HepG2 (cell line): ENCODE measurements around the gene SPON1. TPM values are rescaled to one million over a fixed set of nuclear protein-coding genes. Genes with fewer than 3 reads are reported as not detected.

Experiments used
- ATAC-seq: fragments of 200-7000 bp; cut with Tn5 transposase; 3 replicates; pipeline ENCODE4 v1.9.1; 2020; ENCODE audit warnings: mild to moderate bottlenecking, moderate library complexity
- BruUV-seq: library from RNA; stranded (reverse); fragments of 400-500 nt; replicated peaks from 2 replicates; lab custom pipeline; 2021; lab: Mats Ljungman, UMichigan
- CTCF ChIA-PET: fragments of 300-600 bp; formaldehyde crosslinking; extraction: SDS; loops from one replicate; lab custom pipeline; 2021; ENCODE audit warnings: low total read pairs, inconsistent platforms, low intra/inter-chr PET ratio; lab: Yijun Ruan, JAX
- POLR2A ChIA-PET: fragments of 350-600 bp; sonication (Branson Sonifier 250); formaldehyde crosslinking; loops from one replicate; lab custom pipeline; 2020; ENCODE audit warnings: antibody characterized with exemption, inconsistent platforms; lab: Yijun Ruan, JAX
- DNase-seq: peaks from one replicate; pipeline ENCODE4 v3.0.0-alpha.2; 2015; ENCODE audit warnings: low spot score
- FAIRE-seq: peaks from 3 replicates; lab custom pipeline; 2011; peaks lifted over from hg19 to GRCh38; lab: Jason Lieb, UNC
- H2AFZ ChIP-seq: one replicate; pipeline ENCODE4 v1.6.1; 2011; ENCODE audit warnings: low read length, inconsistent platforms
- H3K27ac ChIP-seq: fragments of 300-600 bp; 3 replicates; pipeline ENCODE4 v1.8.0; 2011; ENCODE audit warnings: mixed run types, mild to moderate bottlenecking, mixed read lengths, low read length, inconsistent platforms; ENCODE audit not compliant: insufficient read depth; ENCODE audit errors: extremely low read length
- H3K27me3 ChIP-seq, 2 experiments: fragments of 200-600 bp in 1 of 2; 2 replicates in 1 of 2; 3 replicates in 1 of 2; pipeline versions ENCODE4 v1.6.0 to v1.8.0; 2011; ENCODE audit warnings: low read length in 2 of 2, mild to moderate bottlenecking in 2 of 2, moderate library complexity in 2 of 2, inconsistent platforms in 1 of 2; ENCODE audit not compliant: insufficient read depth in 2 of 2, control insufficient read depth in 1 of 2
- H3K36me3 ChIP-seq, 2 experiments: fragments of 200-600 bp in 1 of 2; replicated peaks in 1 of 2; 2 replicates in 1 of 2; 3 replicates in 1 of 2; pipeline versions ENCODE4 v1.5.1 to v1.8.0; 2011; ENCODE audit warnings: low read length in 2 of 2, inconsistent platforms in 1 of 2; ENCODE audit not compliant: insufficient read depth in 2 of 2, control insufficient read depth in 1 of 2
- H3K4me1 ChIP-seq: 2 replicates; pipeline ENCODE4 v1.5.1; 2012; ENCODE audit warnings: low read length, inconsistent platforms; ENCODE audit not compliant: insufficient read depth
- H3K4me2 ChIP-seq: 2 replicates; pipeline ENCODE4 v1.6.0; 2011; ENCODE audit warnings: low read depth, low read length, inconsistent platforms
- H3K4me3 ChIP-seq, 3 experiments: fragments of 200-600 bp in 1 of 3; sonication (generic), shearing (Covaris generic) in 1 of 3; replicated peaks in 1 of 3; 2 replicates each; pipeline ENCODE4 v1.5.1; 2011 to 2016; ENCODE audit warnings: low read length in 3 of 3, inconsistent platforms in 2 of 3, low read depth in 2 of 3, mild to moderate bottlenecking in 2 of 3, control low read depth in 1 of 3, mixed read lengths in 1 of 3; ENCODE audit not compliant: insufficient read depth in 1 of 3
- H3K79me2 ChIP-seq: one replicate; pipeline ENCODE4 v1.6.1; 2011; ENCODE audit warnings: low read length, inconsistent platforms; ENCODE audit not compliant: insufficient read depth
- H3K9ac ChIP-seq: 2 replicates; pipeline ENCODE4 v1.6.0; 2011; ENCODE audit warnings: mild to moderate bottlenecking, low read depth, low read length, inconsistent platforms; ENCODE audit not compliant: insufficient read depth
- H3K9me3 ChIP-seq: 2 replicates; pipeline ENCODE4 v1.5.1; 2012; ENCODE audit warnings: mild to moderate bottlenecking, low read length
- H4K20me1 ChIP-seq: 2 replicates; pipeline ENCODE4 v1.6.0; 2011; ENCODE audit warnings: inconsistent platforms, mild to moderate bottlenecking, low read length, moderate library complexity; ENCODE audit not compliant: insufficient read depth
- AKAP8 ChIP-seq: sonication (generic); formaldehyde crosslinking; IDR thresholded peaks from 2 replicates; pipeline ENCODE4 v1.5.1; 2020; ENCODE audit warnings: mild to moderate bottlenecking, missing genetic modification reagents
- MAFK ChIP-seq, 2 experiments: IDR thresholded peaks in 1 of 2; conservative IDR thresholded peaks in 1 of 2; 2 replicates each; pipeline ENCODE4 v1.6.1; 2011; ENCODE audit warnings: improper control_type of control experiment in 2 of 2, low read length in 2 of 2
- NCOA2 ChIP-seq: sonication (generic); formaldehyde crosslinking; IDR thresholded peaks from 2 replicates; pipeline ENCODE4 v1.8.0; 2022; ENCODE audit warnings: inconsistent platforms
- ZNF383 ChIP-seq: sonication (generic); formaldehyde crosslinking; IDR thresholded peaks from 2 replicates; pipeline ENCODE4 v1.4.0; 2020; ENCODE audit warnings: missing genetic modification reagents, mild to moderate bottlenecking, borderline replicate concordance
- ZNF44 ChIP-seq: sonication (generic); formaldehyde crosslinking; IDR thresholded peaks from 2 replicates; pipeline ENCODE4 v1.5.1; 2020; ENCODE audit warnings: mild to moderate bottlenecking, missing genetic modification reagents
- WGBS: methylation state at CpG from one replicate; pipeline ENCODE4 v1.1.6; 2017; ENCODE audit warnings: low lambda C conversion rate; 5-methylcytosine and 5-hydroxymethylcytosine counted together
- in situ Hi-C: cut with HindIII; loops from 2 replicates; pipeline ENCODE4 v1.10.0; 2017; ENCODE audit warnings: low pct_unique_long_range_greater_than_20kb; ENCODE audit not compliant: extremely low pct_ligation_motif_present
- intact Hi-C: fragments of 100-400 bp; cut with micrococcal nuclease; formaldehyde crosslinking; loops from one replicate; pipeline ENCODE4 v1.10.0; 2022; ENCODE audit not compliant: unreplicated experiment
- polyA plus RNA-seq, 8 experiments: library from polyadenylated mRNA; depleted of rRNA in 3 of 8; stranded (reverse) in 7 of 8; unstranded in 1 of 8; fragments of >200 nt; fragmentation: Illumina TruSeq in 4 of 8; extraction: Trizol in 4 of 8; gene quantifications; 2 replicates each; pipeline versions ENCODE4 v1.2.1 to v1.2.3, GENCODE V29; 2011 to 2016; ENCODE audit warnings: low read depth in 4 of 8, missing spikeins in 1 of 8, mixed read lengths in 1 of 8; ENCODE audit not compliant: insufficient read depth in 1 of 8
- total RNA-seq, 5 experiments: library from RNA; depleted of rRNA; stranded (reverse); fragments of >200 nt; fragmentation: Illumina TruSeq; extraction: Trizol; gene quantifications; 2 replicates each; pipeline ENCODE4 v1.2.3, GENCODE V29; 2016; ENCODE audit warnings: low read depth in 1 of 5
- TF ChIP-seq, protein P1 (sequence below): sonication (generic); formaldehyde crosslinking; IDR thresholded peaks from 2 replicates; pipeline ENCODE4 v1.4.0; 2020; ENCODE audit warnings: missing genetic modification reagents, borderline replicate concordance
- TF ChIP-seq, protein P2 (sequence below): sonication (generic); formaldehyde crosslinking; IDR thresholded peaks from 2 replicates; pipeline ENCODE4 v1.8.1; 2023; ENCODE audit warnings: mild to moderate bottlenecking, missing genetic modification reagents, borderline replicate concordance

Gene SPON1
- total and polyA plus RNA-seq, 2 of the 13 experiments (the other 11 are each of a cell fraction or from before 2014, with no cell fraction given): not detected

DNA sequence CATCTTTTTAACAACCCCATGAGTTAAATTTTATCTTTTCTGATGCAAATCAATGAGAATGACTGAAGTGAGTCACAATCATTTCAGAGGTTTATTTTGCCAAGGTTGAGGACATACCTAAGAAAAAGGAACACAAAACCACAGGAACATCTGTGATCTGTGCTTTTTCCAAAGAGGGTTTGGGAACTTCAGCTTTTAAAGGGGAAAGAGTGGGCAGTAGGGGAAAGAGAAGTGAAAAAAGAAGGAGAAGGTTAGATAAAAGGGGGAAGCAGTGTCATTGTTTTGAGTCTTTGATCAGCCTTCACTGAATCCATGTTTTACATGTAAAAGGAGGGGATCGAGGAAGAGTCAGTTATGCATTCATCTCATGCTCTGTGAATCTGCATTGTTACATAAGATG is 45.3 kb upstream of the SPON1 start:
- Histone ChIP-seq H3K9me3 (no peaks in the 10 kb centered on the region), H3K27me3 (0 out of 5 replicates have a peak, but pooled peaks cover 0 to 3% of the 10 kb centered on the region in 2 experiments), H3K9ac (no peak overlapping the region), H3K79me2 (no peaks in the 10 kb centered on the region), H3K4me3 (no peak overlapping the region), H2AFZ (no peak overlapping the region), H3K27ac (no peak overlapping the region), H3K36me3 (no peaks in the 10 kb centered on the region), H4K20me1 (no peaks in the 10 kb centered on the region), H3K4me2 (no peak overlapping the region), H3K4me1 (no peaks in the 10 kb centered on the region)
- no TSS peak for BruUV-seq
- DNase-seq: no peak
- intact Hi-C loops: no loop called here
- TF ChIP-seq, protein P1, sequence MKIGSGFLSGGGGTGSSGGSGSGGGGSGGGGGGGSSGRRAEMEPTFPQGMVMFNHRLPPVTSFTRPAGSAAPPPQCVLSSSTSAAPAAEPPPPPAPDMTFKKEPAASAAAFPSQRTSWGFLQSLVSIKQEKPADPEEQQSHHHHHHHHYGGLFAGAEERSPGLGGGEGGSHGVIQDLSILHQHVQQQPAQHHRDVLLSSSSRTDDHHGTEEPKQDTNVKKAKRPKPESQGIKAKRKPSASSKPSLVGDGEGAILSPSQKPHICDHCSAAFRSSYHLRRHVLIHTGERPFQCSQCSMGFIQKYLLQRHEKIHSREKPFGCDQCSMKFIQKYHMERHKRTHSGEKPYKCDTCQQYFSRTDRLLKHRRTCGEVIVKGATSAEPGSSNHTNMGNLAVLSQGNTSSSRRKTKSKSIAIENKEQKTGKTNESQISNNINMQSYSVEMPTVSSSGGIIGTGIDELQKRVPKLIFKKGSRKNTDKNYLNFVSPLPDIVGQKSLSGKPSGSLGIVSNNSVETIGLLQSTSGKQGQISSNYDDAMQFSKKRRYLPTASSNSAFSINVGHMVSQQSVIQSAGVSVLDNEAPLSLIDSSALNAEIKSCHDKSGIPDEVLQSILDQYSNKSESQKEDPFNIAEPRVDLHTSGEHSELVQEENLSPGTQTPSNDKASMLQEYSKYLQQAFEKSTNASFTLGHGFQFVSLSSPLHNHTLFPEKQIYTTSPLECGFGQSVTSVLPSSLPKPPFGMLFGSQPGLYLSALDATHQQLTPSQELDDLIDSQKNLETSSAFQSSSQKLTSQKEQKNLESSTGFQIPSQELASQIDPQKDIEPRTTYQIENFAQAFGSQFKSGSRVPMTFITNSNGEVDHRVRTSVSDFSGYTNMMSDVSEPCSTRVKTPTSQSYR (CRISPR knock-in tag): no peak
- TF ChIP-seq AKAP8 (no peak), ZNF44 (no peak)
- TF ChIP-seq, protein P2, sequence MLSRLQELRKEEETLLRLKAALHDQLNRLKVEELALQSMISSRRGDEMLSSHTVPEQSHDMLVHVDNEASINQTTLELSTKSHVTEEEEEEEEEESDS (CRISPR knock-in tag): no peak
- CTCF ChIA-PET: no interaction called here
- in situ Hi-C loops: no loop called here
- POLR2A ChIA-PET: no interaction called here
- no peak for ATAC-seq
- WGBS: 0% methylated on average over 1 of the region's 1 CpG
- FAIRE-seq: no peak

DNA sequence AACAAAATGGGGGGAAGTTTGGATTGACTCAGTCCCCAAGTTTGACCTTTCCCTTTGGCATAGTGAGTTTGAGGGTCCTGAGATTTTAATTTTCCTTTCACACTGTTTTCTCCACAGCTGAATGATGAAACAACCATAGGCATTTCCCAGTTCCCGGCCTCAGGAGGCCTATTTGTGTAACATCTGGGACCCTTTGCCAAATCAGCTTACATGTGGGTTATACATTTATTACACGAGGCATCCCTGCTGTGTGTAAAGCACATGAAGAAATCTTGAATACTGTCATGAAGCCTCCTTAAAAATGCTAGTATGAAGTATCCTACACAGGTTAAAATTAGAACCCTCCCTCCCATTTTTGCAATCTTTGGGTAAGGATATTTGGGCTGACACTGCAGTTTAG is 44.6 kb upstream of the SPON1 start:
- Histone ChIP-seq H4K20me1 (no peaks in the 10 kb centered on the region), H2AFZ (no peak overlapping the region), H3K27me3 (0 out of 5 replicates have a peak, but pooled peaks cover 0 to 3% of the 10 kb centered on the region in 2 experiments), H3K4me1 (no peaks in the 10 kb centered on the region), H3K36me3 (no peaks in the 10 kb centered on the region), H3K9me3 (no peaks in the 10 kb centered on the region), H3K79me2 (no peaks in the 10 kb centered on the region), H3K4me3 (no peak overlapping the region), H3K9ac (no peak overlapping the region), H3K27ac (no peak overlapping the region), H3K4me2 (no peak overlapping the region)
- ChIA-PET POLR2A (no interaction called here), CTCF (no interaction called here)
- no peak for ATAC-seq
- no TSS peak for BruUV-seq
- peak in 1 of 2 experiments; percentile 16; a peak in 1 of 4 replicates for TF ChIP-seq MAFK (conservative IDR thresholded peaks at IDR 0.05 in 1 of 2, IDR thresholded peaks at IDR 0.05 in 1 of 2; ENCODE audit: low read length in 2 of 2)
- TF ChIP-seq NCOA2 (CRISPR knock-in tag): no peak
- no peak for TF ChIP-seq ZNF383 (CRISPR knock-in tag)
- DNase-seq: no peak
- intact Hi-C loops (no loop called here), in situ Hi-C loops (no loop called here)
- no peak for FAIRE-seq
- 3% methylated on average over 2 of the region's 2 CpGs for WGBS
